Nephron (organoid): ENCODE results near the gene NUFIP2.
A peak's percentile ranks its signal among the peaks of the same experiment; 100 is the strongest.

ENCODE experiments used
- H3K27ac Mint-ChIP-seq, 3 experiments: 2 replicates each; pipeline ENCODE4 v1.8.0; 2020; ENCODE audit warnings: mixed read lengths in 3 of 3, mild to moderate bottlenecking in 2 of 3, moderate library complexity in 1 of 3
- H3K27me3 Mint-ChIP-seq: 2 replicates; pipeline ENCODE4 v1.8.0; 2021; ENCODE audit warnings: low read depth, mild to moderate bottlenecking, moderate library complexity, mixed read lengths
- H3K36me3 Mint-ChIP-seq: 2 replicates; pipeline ENCODE4 v1.8.0; 2020; ENCODE audit warnings: low read depth, mixed read lengths
- H3K4me1 Mint-ChIP-seq: 2 replicates; pipeline ENCODE4 v1.8.0; 2020; ENCODE audit warnings: mixed read lengths
- H3K4me3 Mint-ChIP-seq, 3 experiments: 2 replicates each; pipeline ENCODE4 v1.8.0; 2020; ENCODE audit warnings: mild to moderate bottlenecking in 3 of 3, mixed read lengths in 3 of 3, moderate library complexity in 2 of 3
- H3K9me3 Mint-ChIP-seq: 2 replicates; pipeline ENCODE4 v1.8.0; 2020; ENCODE audit warnings: mixed read lengths
- TF ChIP-seq, protein P1 (sequence below), 3 experiments: fragments of 200-600 bp; sonication (generic); IDR thresholded peaks; one replicate each; pipeline ENCODE4 v1.5.0; 2021; ENCODE audit warnings: antibody characterized with exemption in 3 of 3; ENCODE audit not compliant: unreplicated experiment in 3 of 3

The NUFIP2 gene

DNA sequence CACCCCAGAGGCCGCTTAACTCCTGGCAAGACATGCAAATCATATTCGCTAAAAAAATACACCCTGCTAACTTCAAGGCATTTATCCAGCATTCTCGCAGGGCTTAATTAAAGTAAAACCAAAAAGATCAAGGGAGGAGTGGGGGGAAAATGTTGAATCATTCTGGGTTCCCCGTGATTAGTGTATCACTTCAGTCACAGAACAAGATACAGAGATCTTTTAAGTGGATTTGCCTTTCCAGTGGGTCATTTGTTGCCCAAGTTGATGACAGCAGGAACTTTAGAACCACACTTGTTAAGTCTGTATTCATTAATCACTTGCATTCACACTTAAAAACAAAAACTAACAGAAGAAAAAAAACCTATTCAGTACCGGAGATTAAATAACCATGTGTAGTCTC lies 30.0 kb downstream of the NUFIP2 start:
- H3K9me3 Mint-ChIP-seq = no peaks in the 10 kb centered on the region
- TF ChIP-seq, protein P1, sequence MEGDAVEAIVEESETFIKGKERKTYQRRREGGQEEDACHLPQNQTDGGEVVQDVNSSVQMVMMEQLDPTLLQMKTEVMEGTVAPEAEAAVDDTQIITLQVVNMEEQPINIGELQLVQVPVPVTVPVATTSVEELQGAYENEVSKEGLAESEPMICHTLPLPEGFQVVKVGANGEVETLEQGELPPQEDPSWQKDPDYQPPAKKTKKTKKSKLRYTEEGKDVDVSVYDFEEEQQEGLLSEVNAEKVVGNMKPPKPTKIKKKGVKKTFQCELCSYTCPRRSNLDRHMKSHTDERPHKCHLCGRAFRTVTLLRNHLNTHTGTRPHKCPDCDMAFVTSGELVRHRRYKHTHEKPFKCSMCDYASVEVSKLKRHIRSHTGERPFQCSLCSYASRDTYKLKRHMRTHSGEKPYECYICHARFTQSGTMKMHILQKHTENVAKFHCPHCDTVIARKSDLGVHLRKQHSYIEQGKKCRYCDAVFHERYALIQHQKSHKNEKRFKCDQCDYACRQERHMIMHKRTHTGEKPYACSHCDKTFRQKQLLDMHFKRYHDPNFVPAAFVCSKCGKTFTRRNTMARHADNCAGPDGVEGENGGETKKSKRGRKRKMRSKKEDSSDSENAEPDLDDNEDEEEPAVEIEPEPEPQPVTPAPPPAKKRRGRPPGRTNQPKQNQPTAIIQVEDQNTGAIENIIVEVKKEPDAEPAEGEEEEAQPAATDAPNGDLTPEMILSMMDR (IDR thresholded peaks at IDR 0.05; ENCODE audit: unreplicated experiment in 3 of 3) = no peak
- peak overlapping the region in 1 of 3 experiments; percentile 12 for H3K27ac Mint-ChIP-seq
- no peaks in the 10 kb centered on the region for H3K4me1 Mint-ChIP-seq
- no peak overlapping the region for H3K4me3 Mint-ChIP-seq
- H3K27me3 Mint-ChIP-seq = no peaks in the 10 kb centered on the region
- peaks cover 73% of the 10 kb centered on the region for H3K36me3 Mint-ChIP-seq

GRCh38 chr17:29257756-29258155 lies 36.2 kb downstream of the NUFIP2 start:
- peaks cover 53% of the 10 kb centered on the region for H3K36me3 Mint-ChIP-seq
- no peaks in the 10 kb centered on the region for H3K27me3 Mint-ChIP-seq
- H3K27ac Mint-ChIP-seq = no peak overlapping the region
- no peaks in the 10 kb centered on the region for H3K9me3 Mint-ChIP-seq
- H3K4me3 Mint-ChIP-seq = no peak overlapping the region
- TF ChIP-seq, protein P1 (IDR thresholded peaks at IDR 0.05; ENCODE audit: unreplicated experiment in 3 of 3) = no peak
- H3K4me1 Mint-ChIP-seq = no peaks in the 10 kb centered on the region

DNA sequence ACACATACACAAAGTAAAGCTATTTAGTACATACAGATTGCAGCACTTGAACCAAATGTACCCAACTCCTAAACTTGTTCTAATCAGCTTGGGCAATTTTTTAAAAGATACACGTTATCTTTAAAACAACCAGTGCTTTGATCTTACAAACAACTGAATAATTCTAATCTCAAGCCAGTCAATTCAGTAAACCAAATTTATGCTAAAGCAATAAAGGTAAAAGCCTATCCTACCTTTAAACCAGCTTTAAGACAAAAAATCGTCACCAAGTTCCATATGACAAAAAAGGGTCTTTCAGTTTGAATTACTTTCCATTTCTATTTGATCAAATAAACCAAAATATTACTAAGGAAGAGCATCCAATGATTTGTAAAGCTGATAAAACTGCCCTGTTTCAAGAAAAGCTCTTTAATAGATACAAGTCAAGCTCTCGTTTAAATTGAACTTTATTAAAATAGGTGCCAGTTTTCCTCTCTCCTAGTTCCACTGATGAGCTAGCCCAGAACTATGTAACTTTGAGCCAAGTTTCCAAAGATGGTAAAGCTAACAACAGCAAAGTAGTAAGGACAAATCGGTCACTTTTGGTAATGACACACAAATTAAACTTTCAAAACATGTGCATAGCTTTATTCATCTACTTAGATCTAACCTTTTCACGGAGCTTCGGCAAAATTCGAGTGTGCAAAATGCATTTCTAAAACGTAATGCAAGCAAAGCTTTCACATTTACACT lies 37.0 kb downstream of the NUFIP2 start:
- H3K27ac Mint-ChIP-seq = no peak overlapping the region
- H3K27me3 Mint-ChIP-seq = no peaks in the 10 kb centered on the region
- peaks cover 47% of the 10 kb centered on the region for H3K36me3 Mint-ChIP-seq
- no peaks in the 10 kb centered on the region for H3K9me3 Mint-ChIP-seq
- H3K4me3 Mint-ChIP-seq = no peak overlapping the region
- TF ChIP-seq, protein P1 (IDR thresholded peaks at IDR 0.05; ENCODE audit: unreplicated experiment in 3 of 3) = no peak
- H3K4me1 Mint-ChIP-seq = no peaks in the 10 kb centered on the region

DNA sequence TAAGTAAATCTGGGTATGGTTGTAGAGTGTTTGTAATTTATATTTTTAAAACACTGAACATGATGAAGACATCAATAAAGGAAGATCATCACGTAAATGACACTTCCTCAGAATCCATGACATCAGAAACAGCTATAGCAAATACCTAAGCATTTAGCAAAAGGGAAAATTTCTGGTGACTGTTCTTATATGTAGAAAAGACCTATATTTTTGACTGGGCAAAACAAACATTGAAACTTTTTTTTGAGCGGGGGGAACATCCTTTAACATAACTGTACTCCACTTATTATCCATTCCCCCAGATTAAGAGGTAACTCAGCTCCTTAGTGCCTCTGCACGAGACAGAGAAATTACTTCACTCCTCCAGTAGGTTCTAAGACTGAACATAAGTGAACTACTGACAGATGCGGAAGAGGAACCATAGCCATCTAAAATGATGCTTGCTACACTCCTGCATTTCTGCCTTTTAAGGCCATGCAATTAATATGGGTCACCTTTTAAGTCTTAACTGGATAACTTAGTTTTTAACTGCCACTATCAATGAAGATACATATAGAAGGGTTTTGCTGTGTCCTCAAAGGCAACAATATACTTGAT lies 37.9 kb downstream of the NUFIP2 start:
- no peak overlapping the region for H3K4me3 Mint-ChIP-seq
- no peaks in the 10 kb centered on the region for H3K4me1 Mint-ChIP-seq
- H3K9me3 Mint-ChIP-seq = no peaks in the 10 kb centered on the region
- H3K36me3 Mint-ChIP-seq = peaks cover 41% of the 10 kb centered on the region
- TF ChIP-seq, protein P1 (IDR thresholded peaks at IDR 0.05; ENCODE audit: unreplicated experiment in 3 of 3) = no peak
- no peaks in the 10 kb centered on the region for H3K27me3 Mint-ChIP-seq
- no peak overlapping the region for H3K27ac Mint-ChIP-seq

DNA sequence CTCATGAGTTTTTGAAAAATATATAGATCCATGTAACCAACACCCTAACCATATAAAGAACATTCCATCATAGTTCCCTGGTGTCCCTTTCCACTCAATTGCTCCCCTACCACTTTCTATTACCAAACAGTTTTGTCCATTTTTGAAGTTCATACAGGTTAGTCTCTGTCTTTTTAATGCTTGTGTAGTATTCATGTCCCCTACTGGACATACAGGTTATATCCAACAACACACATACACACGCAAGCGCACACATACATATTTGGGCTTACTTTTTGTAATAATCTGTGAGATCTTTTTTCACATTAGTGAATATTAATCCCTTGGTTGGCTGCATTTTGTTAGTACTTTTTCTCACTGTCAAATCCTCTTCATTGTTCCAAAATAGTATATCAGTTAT lies 40.9 kb downstream of the NUFIP2 start:
- Mint-ChIP-seq H3K27me3 (no peaks in the 10 kb centered on the region), H3K4me1 (no peaks in the 10 kb centered on the region), H3K27ac (no peak overlapping the region), H3K4me3 (no peak overlapping the region), H3K36me3 (peaks cover 17% of the 10 kb centered on the region), H3K9me3 (no peaks in the 10 kb centered on the region)
- TF ChIP-seq, protein P1 (IDR thresholded peaks at IDR 0.05; ENCODE audit: unreplicated experiment in 3 of 3) = no peak
